Measurements from ENCODE around the gene RBPJ. TPM values are rescaled to one million over a fixed set of nuclear protein-coding genes. Genes with fewer than 3 reads are reported as not detected.

RBPJ gene
- total RNA-seq, 1 experiment from 2014 or later = 53.8 TPM

GRCh38 chr4:26484032-26484515, 163.3 kb downstream of the RBPJ start:
- Histone ChIP-seq H3K4me3 (no peak overlapping the region), H3K4me1 (replicated peaks; ENCODE audit: insufficient read depth) (no peaks in the 10 kb centered on the region), H3K9me3 (ENCODE audit: insufficient read depth, low read depth) (no peaks in the 10 kb centered on the region), H2AFZ (no peak overlapping the region), H3F3A (ENCODE audit: insufficient read depth, low read depth) (no peaks in the 10 kb centered on the region), H3K36me3 (ENCODE audit: low read depth) (no peaks in the 10 kb centered on the region), H3K27me3 (ENCODE audit: insufficient read depth, low read depth) (peaks cover 12% of the 10 kb centered on the region; the same call in 1 of the 2 replicates), H3K79me2 (ENCODE audit: low read depth) (no peaks in the 10 kb centered on the region), H4K20me1 (ENCODE audit: insufficient read depth) (no peaks in the 10 kb centered on the region), H3K27ac (no peak overlapping the region), H3K9me2 (ENCODE audit: insufficient read depth) (no peaks in the 10 kb centered on the region), H3K4me2 (no peak overlapping the region)
- CTCF ChIA-PET = no interaction called here
- intact Hi-C loops (cut with micrococcal nuclease; ENCODE audit: unreplicated experiment) = no loop called here
- no TSS peak for BruUV-seq (replicated peaks)
- no peak for DNase-seq
- TF ChIP-seq CTCF (conservative IDR thresholded peaks at IDR 0.05) (no peak), EZH2 (IDR thresholded peaks at IDR 0.05; ENCODE audit: low read depth) (no peak)
- POLR2A ChIA-PET (ENCODE audit: unreplicated experiment) = no interaction called here

GRCh38 chr4:26484516-26484915, 163.7 kb downstream of the RBPJ start:
- Histone ChIP-seq H3K36me3 (ENCODE audit: low read depth) (no peaks in the 10 kb centered on the region), H3K9me3 (ENCODE audit: insufficient read depth, low read depth) (no peaks in the 10 kb centered on the region), H3K4me2 (no peak overlapping the region), H3K9me2 (ENCODE audit: insufficient read depth) (no peaks in the 10 kb centered on the region), H3K79me2 (ENCODE audit: low read depth) (no peaks in the 10 kb centered on the region), H4K20me1 (ENCODE audit: insufficient read depth) (no peaks in the 10 kb centered on the region), H3K27ac (no peak overlapping the region), H3F3A (ENCODE audit: insufficient read depth, low read depth) (no peaks in the 10 kb centered on the region), H2AFZ (no peak overlapping the region), H3K4me3 (no peak overlapping the region), H3K27me3 (ENCODE audit: insufficient read depth, low read depth) (peaks cover 17% of the 10 kb centered on the region; the same call in 1 of the 2 replicates), H3K4me1 (replicated peaks; ENCODE audit: insufficient read depth) (no peaks in the 10 kb centered on the region)
- CTCF ChIA-PET = no interaction called here
- POLR2A ChIA-PET (ENCODE audit: unreplicated experiment) = no interaction called here
- intact Hi-C loops (cut with micrococcal nuclease; ENCODE audit: unreplicated experiment) = no loop called here
- TF ChIP-seq CTCF (conservative IDR thresholded peaks at IDR 0.05) (no peak), EZH2 (IDR thresholded peaks at IDR 0.05; ENCODE audit: low read depth) (no peak)
- DNase-seq = no peak
- no TSS peak for BruUV-seq (replicated peaks)

Other genes starting within 250 kb of the RBPJ start
- gene CCKAR, start 169.5 kb downstream of the RBPJ start, total RNA-seq (2021) = not detected in 2 replicates